ENCODE measurements around the gene AKR7A2.

The AKR7A2 gene

DNA sequence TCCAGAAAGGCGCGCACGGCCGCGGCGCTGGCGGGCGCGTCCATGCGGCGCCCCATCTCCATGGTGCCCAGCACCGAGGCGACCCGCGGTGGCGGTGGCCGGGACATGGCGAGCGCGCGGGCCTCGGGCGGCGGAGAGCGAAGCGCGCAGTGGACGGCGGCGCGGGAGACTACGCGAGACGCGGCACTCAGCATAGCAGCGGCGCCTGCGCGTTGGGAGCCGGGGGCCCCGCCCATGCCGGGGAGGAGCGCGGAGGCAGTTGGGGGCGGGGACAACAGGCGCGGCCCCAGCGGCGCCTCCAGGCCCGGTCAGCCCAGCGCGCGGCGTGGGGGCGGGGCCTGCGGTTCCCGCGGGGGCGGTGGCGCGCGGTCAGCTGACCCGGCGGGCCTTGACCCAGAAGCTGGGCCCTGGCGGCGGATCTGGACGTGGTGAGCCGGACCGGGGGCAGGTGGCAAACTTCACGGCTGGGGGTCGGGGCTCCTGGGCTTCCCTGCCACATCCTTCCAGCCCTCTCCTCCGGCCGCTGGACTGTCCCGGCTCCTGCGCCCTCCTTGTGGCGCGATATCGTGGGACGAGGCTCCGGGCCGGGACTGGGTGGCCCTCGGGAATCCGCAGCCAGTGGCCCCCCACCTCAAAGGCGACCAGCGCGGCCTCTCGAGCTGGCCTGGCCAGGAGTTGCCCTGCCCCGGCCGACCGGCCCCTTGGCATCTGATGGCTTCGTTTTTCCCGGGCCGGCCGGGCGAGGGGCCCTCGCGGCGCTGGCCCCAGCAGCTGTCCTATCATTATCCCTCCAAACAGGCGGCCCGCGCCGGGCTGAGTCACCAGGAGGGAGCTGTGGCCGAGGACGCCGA lies at the start of gene AKR7A2, which contains the start of gene SLC66A1:
Gene AKR7A2 (minus strand): TSS at position 214 of the 851 bp plus-strand sequence. CDS start 20 bp downstream, at position 194.
Gene SLC66A1 (plus strand): TSS at position 396 of the 851 bp plus-strand sequence. CDS start 5,352 bp downstream, outside the sequence.
- DNase-seq (ENCODE audit: low read depth in 2 of 2): peak; percentile 84 to 85

DNA sequence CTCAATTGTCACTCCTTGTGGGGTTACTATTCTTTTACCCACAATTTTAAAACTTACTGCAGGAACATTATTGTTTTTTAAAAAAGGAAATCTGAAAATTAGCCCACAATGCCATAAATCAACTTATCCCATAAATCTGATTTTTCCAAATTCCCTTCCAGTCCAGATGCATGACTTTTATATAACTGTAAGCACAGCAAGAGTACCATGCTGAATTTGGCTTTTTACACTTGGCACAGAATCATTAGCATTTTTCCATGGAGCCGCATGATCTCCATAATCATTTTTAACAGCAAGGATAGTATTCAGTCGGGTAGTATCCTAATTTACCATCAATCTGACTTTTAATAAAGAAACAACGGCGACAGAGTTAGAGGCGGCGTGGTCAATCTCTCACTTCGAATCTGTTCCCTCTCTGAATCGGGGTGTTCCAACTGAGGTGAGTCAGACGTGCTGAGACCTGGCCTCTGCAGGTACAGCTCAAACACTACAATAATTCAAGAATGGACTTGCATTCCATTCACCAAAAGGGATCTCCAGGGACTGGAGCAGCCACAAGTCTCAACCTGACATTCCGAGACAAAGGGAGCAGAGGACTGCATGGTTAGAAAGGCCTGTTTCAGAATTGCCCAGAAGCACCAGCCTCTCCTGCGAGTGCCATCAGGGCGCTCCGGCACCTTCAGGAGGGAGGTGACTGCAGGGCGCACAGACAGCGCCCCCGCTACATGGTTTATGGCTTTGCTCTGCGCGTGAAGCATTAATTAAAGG lies 49.1 kb upstream of the AKR7A2 start:
- no peak for DNase-seq (ENCODE audit: low read depth in 2 of 2)

- no peak for DNase-seq (ENCODE audit: low read depth in 2 of 2)
Observed at GRCh38 chr1:19360432-19360831, 48.5 kb upstream of the AKR7A2 start.

DNA sequence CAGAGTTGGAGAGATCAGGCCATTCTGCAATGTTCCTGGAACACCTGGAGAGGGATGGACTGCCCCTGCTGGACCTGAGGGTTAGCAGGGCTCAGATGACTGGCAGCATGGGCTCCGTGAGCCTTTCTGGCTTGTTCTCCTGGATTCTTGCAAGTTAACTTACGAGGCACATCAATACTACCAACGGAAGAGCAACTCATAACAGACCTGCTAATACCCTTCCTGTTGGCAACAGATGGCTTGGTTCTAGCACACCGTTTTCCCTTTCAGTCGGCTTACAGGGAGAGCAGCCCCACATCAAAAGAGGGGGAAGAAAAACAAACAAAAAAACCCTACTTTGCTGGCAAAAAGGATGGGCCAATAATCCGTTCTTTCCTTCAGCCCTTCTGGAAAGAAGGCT lies 48.1 kb upstream of the AKR7A2 start:
- DNase-seq (ENCODE audit: low read depth in 2 of 2): no peak

DNA sequence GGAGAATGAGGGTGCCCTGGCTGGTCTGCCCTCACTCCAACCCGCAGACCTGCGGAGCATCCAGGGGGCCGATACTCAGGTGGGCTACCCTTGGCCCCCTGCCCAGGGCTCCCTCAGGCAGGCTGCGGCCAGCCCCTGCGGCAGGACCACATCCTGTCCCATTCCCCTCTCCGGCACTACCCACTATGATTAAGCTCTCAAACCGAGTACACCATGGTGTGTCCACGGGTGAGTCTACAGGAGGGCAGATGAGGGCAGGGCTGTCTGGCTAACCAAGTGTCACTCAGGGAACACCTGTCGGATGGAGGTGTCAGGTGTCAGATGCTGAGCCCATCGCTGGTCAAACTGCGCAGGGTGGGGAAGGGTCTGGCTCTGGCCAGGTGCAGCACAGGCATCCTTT lies 47.4 kb upstream of the AKR7A2 start:
- no peak for DNase-seq (ENCODE audit: low read depth in 2 of 2)

DNA sequence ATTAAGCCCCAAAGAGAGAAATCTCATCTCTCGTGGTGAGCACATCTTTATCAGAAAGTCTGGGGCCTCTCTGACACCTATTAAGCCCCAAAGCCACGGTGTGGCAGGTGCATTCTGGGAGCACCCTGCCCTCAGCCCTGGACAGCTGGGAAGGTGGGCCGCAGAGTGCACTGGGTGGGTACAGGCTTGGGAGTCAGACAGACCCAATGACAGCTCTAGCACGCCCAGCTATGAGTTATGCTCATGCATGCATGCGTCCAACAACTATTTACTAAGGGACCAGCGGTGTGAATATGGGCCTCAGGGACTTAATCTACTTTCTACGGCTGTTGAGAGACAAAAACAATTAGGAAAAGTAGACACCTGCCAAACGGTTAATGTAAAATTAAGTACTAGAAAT lies 46.8 kb upstream of the AKR7A2 start:
- no peak for DNase-seq (ENCODE audit: low read depth in 2 of 2)

GRCh38 chr1:19357299-19357986 lies 45.5 kb upstream of the AKR7A2 start:
- no peak for DNase-seq (ENCODE audit: low read depth in 2 of 2)

- no peak for DNase-seq (ENCODE audit: low read depth in 2 of 2)
Observed at GRCh38 chr1:19356266-19356665, 44.3 kb upstream of the AKR7A2 start.

- no peak for DNase-seq (ENCODE audit: low read depth in 2 of 2)
Observed at GRCh38 chr1:19354531-19354981, 42.6 kb upstream of the AKR7A2 start.

DNA sequence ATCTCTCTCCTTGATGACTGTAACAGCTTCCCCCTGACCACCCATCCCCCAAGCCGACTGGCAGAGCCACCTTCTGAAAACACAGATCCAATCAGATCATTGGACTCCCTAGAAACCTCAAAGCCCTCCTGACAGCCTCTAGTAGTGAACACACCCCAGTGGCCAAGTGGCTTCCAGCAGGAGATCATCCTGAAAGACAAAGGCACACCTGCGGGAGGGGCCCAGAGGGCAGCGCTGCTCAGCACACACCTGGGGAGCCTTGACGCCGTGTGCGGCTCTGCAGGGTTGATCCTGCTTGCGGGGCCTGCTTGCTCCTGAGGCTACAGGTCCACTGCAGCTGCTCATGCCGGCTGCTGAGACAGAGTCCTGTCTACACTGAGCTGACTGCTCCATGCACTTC lies 41.7 kb upstream of the AKR7A2 start:
- DNase-seq (ENCODE audit: low read depth in 2 of 2): no peak

DNA sequence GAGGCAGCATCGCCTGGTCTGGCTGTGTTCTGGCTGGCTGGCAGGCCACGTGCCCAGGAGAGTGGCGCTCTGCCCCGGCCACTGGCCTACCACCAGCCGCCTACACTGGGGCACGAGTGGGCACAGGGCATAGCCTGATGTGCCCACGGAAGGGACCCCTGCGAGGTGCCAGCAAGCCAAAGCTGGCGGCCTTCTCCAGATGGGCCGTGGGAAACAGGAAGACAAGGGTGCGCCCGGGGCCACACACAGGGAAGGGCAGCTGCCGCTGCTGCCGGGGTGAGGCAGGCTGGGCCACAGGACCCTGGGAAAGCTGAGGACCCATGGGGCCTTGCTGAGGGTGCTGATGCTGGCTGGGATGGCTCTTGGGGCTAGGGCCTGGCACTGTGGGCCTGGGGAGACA lies 40.9 kb upstream of the AKR7A2 start:
- no peak for DNase-seq (ENCODE audit: low read depth in 2 of 2)

DNA sequence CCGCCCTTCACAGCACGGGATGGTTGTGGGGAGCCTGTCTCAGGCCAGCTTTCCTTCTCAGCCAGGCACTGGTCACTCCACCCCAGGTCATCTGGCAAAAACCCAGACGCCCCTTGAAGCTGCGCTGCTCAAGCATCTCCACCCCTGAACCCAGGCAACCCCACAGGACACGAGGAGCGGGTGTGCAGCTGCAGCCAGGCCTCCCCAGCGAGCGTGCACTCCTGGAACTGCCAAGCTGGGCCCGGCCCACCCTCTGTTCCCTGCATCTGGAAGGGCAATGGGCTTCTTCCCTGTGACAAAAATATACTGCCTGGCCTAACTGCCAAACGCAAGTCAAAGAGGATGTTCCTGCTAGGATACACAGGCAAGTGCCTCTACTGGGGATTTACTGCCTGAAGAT lies 39.9 kb upstream of the AKR7A2 start:
- DNase-seq (ENCODE audit: low read depth in 2 of 2): no peak

DNA sequence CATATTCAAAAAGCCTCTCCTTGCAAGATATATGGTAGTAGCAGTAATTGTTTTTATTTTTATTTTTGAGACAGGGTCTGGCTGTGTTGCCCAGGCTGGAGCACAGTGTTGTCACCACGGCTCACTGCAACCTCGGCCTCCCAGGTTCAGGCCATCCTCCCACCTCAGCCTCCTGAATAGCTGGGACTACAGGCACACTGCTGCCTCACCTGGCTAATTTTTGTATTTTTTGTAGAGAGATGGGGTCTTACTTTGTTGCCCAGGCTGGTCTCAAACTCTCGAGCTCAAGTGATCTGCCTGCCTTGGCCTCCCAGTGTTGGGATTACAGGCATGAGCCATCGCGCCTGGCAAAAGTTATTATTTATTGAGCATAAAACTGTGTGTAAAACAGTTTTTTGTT lies 38.6 kb upstream of the AKR7A2 start:
- DNase-seq (ENCODE audit: low read depth in 2 of 2): no peak

DNA sequence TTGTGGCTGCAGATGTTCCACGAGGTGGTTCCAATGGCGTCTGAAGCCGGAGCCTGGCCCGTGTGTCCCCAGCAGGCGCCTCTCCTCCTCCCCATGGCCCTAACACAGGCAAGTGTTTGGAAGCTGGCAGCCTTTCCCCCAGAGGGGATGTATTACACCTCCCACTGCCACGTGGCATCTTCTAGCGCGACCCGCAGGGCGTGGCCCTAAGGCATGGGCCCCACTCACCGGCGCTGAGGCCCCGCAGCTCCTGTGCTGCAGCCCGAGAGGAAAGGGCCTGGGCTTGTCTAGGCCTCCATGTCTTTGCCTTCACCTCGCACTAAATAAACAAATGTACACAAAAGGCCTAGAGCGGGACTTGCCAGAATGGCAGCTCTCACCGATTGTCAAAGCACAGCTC lies 38.1 kb upstream of the AKR7A2 start:
- DNase-seq (ENCODE audit: low read depth in 2 of 2): no peak

- DNase-seq (ENCODE audit: low read depth in 2 of 2): no peak
Observed at GRCh38 chr1:19348441-19349198, 36.7 kb upstream of the AKR7A2 start.

GRCh38 chr1:19347533-19348172 lies 35.7 kb upstream of the AKR7A2 start:
- DNase-seq (ENCODE audit: low read depth in 2 of 2): no peak

GRCh38 chr1:19346026-19346425 lies 34.1 kb upstream of the AKR7A2 start:
- DNase-seq (ENCODE audit: low read depth in 2 of 2): no peak

GRCh38 chr1:19345391-19345790 lies 33.4 kb upstream of the AKR7A2 start:
- no peak for DNase-seq (ENCODE audit: low read depth in 2 of 2)

DNA sequence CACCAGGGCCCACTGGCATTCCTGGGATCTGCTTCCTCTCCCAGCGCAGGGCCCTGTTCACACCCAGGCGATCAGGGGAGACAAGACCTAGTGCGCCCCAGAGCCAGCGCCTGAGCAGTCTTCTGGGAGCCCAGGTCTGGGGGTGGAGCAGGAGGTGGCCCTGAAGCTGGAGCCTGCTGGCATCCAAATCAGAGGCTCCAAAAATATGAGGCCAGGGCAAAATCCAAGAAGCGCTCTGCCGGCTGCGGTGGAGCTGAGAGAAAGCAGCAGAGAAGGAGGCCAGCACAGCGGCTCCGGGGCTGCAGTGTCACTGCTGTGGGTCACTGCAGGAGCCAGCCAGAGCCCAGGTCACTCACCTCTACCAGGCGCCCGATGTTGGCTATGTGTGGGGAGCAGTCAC lies 32.9 kb upstream of the AKR7A2 start:
- DNase-seq (ENCODE audit: low read depth in 2 of 2): no peak

- DNase-seq (ENCODE audit: low read depth in 2 of 2): peak; percentile 11 to 22
Observed at GRCh38 chr1:19344372-19344810, 32.4 kb upstream of the AKR7A2 start.
